ENCODE results near the gene MRPL14. TPM values are rescaled to one million over a fixed set of nuclear protein-coding genes. Genes with fewer than 3 reads are reported as not detected.
A peak's percentile ranks its signal among the peaks of the same experiment; 100 is the strongest.

The MRPL14 gene
- total and polyA plus RNA-seq, 10 of the 15 experiments (the other 5 are each of a cell fraction or from before 2014, with no cell fraction given) = 80.5 to 294 (median 122) TPM

- TF ChIP-seq, protein P1, sequence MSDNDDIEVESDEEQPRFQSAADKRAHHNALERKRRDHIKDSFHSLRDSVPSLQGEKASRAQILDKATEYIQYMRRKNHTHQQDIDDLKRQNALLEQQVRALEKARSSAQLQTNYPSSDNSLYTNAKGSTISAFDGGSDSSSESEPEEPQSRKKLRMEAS (IDR thresholded peaks at IDR 0.05; ENCODE audit: low read depth, low read length) = peak; percentile 55
- TF ChIP-seq RUNX3 (IDR thresholded peaks at IDR 0.05; ENCODE audit: low read length) = no peak
- no peak for TF ChIP-seq MYC (IDR thresholded peaks at IDR 0.05; ENCODE audit: insufficient read depth, insufficient read length, insufficient replicate concordance, low read length, severe bottlenecking)
- no peak for TF ChIP-seq ZNF384 (IDR thresholded peaks at IDR 0.05; ENCODE audit: borderline replicate concordance, low read depth, low read length)
- TF ChIP-seq SMARCA5 (IDR thresholded peaks at IDR 0.05) = peak; percentile 48; the same call in 1 of the 2 replicates
- TF ChIP-seq, protein P2, sequence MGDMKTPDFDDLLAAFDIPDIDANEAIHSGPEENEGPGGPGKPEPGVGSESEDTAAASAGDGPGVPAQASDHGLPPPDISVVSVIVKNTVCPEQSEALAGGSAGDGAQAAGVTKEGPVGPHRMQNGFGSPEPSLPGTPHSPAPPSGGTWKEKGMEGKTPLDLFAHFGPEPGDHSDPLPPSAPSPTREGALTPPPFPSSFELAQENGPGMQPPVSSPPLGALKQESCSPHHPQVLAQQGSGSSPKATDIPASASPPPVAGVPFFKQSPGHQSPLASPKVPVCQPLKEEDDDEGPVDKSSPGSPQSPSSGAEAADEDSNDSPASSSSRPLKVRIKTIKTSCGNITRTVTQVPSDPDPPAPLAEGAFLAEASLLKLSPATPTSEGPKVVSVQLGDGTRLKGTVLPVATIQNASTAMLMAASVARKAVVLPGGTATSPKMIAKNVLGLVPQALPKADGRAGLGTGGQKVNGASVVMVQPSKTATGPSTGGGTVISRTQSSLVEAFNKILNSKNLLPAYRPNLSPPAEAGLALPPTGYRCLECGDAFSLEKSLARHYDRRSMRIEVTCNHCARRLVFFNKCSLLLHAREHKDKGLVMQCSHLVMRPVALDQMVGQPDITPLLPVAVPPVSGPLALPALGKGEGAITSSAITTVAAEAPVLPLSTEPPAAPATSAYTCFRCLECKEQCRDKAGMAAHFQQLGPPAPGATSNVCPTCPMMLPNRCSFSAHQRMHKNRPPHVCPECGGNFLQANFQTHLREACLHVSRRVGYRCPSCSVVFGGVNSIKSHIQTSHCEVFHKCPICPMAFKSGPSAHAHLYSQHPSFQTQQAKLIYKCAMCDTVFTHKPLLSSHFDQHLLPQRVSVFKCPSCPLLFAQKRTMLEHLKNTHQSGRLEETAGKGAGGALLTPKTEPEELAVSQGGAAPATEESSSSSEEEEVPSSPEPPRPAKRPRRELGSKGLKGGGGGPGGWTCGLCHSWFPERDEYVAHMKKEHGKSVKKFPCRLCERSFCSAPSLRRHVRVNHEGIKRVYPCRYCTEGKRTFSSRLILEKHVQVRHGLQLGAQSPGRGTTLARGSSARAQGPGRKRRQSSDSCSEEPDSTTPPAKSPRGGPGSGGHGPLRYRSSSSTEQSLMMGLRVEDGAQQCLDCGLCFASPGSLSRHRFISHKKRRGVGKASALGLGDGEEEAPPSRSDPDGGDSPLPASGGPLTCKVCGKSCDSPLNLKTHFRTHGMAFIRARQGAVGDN (IDR thresholded peaks at IDR 0.05) = peak; percentile 78
- no peak for TF ChIP-seq CBX3 (IDR thresholded peaks at IDR 0.05; ENCODE audit: borderline replicate concordance, low read depth)
- TF ChIP-seq YY1 (IDR thresholded peaks at IDR 0.05; ENCODE audit: low read depth, low read length) = peak; percentile 65; the same call in 1 of the 2 replicates
- no peak for TF ChIP-seq STAT1 (conservative IDR thresholded peaks at IDR 0.05)
- TF ChIP-seq, protein P3, sequence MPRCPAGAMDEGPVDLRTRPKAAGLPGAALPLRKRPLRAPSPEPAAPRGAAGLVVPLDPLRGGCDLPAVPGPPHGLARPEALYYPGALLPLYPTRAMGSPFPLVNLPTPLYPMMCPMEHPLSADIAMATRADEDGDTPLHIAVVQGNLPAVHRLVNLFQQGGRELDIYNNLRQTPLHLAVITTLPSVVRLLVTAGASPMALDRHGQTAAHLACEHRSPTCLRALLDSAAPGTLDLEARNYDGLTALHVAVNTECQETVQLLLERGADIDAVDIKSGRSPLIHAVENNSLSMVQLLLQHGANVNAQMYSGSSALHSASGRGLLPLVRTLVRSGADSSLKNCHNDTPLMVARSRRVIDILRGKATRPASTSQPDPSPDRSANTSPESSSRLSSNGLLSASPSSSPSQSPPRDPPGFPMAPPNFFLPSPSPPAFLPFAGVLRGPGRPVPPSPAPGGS (IDR thresholded peaks at IDR 0.05; ENCODE audit: borderline replicate concordance, insufficient read depth, low read depth, low read length, poor library complexity, severe bottlenecking) = no peak
- TF ChIP-seq NFYB (IDR thresholded peaks at IDR 0.05; ENCODE audit: insufficient read depth, low read depth, low read length) = no peak
- TF ChIP-seq E2F4 (IDR thresholded peaks at IDR 0.05; ENCODE audit: low read depth, low read length) = no peak
- TF ChIP-seq E4F1 (IDR thresholded peaks at IDR 0.05; ENCODE audit: borderline replicate concordance, partially characterized antibody) = no peak
- TF ChIP-seq RELA (IDR thresholded peaks at IDR 0.05; ENCODE audit: borderline replicate concordance, partially characterized antibody) = no peak
- no peak for TF ChIP-seq TBL1XR1 (IDR thresholded peaks at IDR 0.05; ENCODE audit: low read depth, low read length)
- TF ChIP-seq ASH2L (IDR thresholded peaks at IDR 0.05; ENCODE audit: borderline replicate concordance, low read depth) = no peak
- no peak for TF ChIP-seq NRF1 (conservative IDR thresholded peaks at IDR 0.05; ENCODE audit: low read depth, low read length)
- TF ChIP-seq TCF3 (IDR thresholded peaks at IDR 0.05; ENCODE audit: borderline replicate concordance, insufficient read depth, low read depth, low read length) = no peak
- TF ChIP-seq RCOR1 (conservative IDR thresholded peaks at IDR 0.05; ENCODE audit: low read depth, low read length) = no peak
- TF ChIP-seq ZSCAN29 (IDR thresholded peaks at IDR 0.05) = no peak
Observed at GRCh38 chr6:44078827-44079671, 48.2 kb downstream of the MRPL14 start (continued).

Measured in GM12878 (cell line).